ENCODE data around the gene WDR73. TPM values are rescaled to one million over a fixed set of nuclear protein-coding genes. Genes with fewer than 3 reads are reported as not detected.

WDR73 gene
- total and polyA plus RNA-seq, 2 of the 4 experiments (the other 2 are of a cell fraction): 21.5 to 25.5 TPM

DNA sequence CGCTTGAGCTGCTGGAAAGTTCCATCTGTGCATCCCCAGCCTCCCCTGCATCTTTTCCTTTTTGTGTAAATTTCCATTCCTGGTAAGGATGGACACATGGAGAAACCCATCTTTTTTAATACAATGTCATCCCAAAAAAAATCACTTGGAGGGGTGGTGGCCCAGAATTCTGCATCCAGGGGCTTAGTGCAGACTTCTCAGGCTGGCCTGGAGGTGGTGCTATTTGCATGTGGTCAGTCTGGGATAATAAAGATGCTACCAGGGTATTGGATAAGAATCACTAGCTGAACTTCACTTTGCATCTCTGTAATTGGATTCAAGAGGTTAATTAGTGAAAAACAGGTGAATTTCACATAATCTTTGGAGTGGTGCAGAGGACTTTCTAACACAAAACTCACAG is 55.1 kb downstream of the WDR73 start:
- H2AK5ac ChIP-seq (ENCODE audit: low read depth, low read length): no peak overlapping the region
- no peak overlapping the region for H4K5ac ChIP-seq (ENCODE audit: low read depth, low read length)
- no peaks in the 10 kb centered on the region for H3K9me3 ChIP-seq (ENCODE audit: control insufficient read depth, insufficient read depth, low read length)
- no peak overlapping the region for H3K9ac ChIP-seq (ENCODE audit: low read depth, low read length)
- no peak overlapping the region for H2BK15ac ChIP-seq (ENCODE audit: low read depth, low read length)
- H3K27me3 ChIP-seq (ENCODE audit: control insufficient read depth, insufficient read depth, low read length): peaks cover 6% of the 10 kb centered on the region
- H4K20me1 ChIP-seq (ENCODE audit: insufficient read depth, low read length): no peaks in the 10 kb centered on the region; the same call in 1 of the 2 replicates
- peaks cover 1% of the 10 kb centered on the region; the same call in 1 of the 2 replicates for H3K4me1 ChIP-seq (ENCODE audit: control insufficient read depth, insufficient read depth, low read length)
- peaks cover 4% of the 10 kb centered on the region; the same call in 1 of the 2 replicates for H3K36me3 ChIP-seq (ENCODE audit: control insufficient read depth, insufficient read depth, low read length)
- H3K4me3 ChIP-seq (ENCODE audit: insufficient read depth, low read depth, low read length): no peak overlapping the region
- no peak overlapping the region for H4K8ac ChIP-seq (ENCODE audit: low read depth in 2 of 2, low read length in 2 of 2)
- in situ Hi-C loops (cut with MboI; ENCODE audit: low sequenced_read_pairs) (no loop called here), intact Hi-C loops (cut with micrococcal nuclease) (loop anchor here (1.0 kb wide), 1 partner anchor 329 kb away; no protein-coding TSS in a partner anchor), dilution Hi-C loops (cut with HindIII; ENCODE audit: low sequenced_read_pairs, unreplicated experiment) (no loop called here)
- ChIA-PET CTCF (interaction anchor here (0.5 to 2.2 kb wide), 9 partner anchors 10 to 331 kb away, joined by 3 to 10 read pairs (median 4); no protein-coding TSS in a partner anchor), POLR2A (ENCODE audit: unreplicated experiment) (no interaction called here)
- H2BK20ac ChIP-seq (ENCODE audit: low read depth, low read length): no peak overlapping the region
- DNase-seq (peak; percentile 66), ATAC-seq (ENCODE audit: low read depth) (no peak)
- peaks cover 6 to 22% of the 10 kb centered on the region in 2 experiments; a peak in 3 of 4 replicates for H3K79me1 ChIP-seq (ENCODE audit: low read depth in 1 of 2, low read length in 2 of 2)
- H3K4ac ChIP-seq (ENCODE audit: low read depth, low read length): no peak overlapping the region
- TF ChIP-seq BHLHE40 (IDR thresholded peaks at IDR 0.05; ENCODE audit: low read depth, low read length): no peak
- TF ChIP-seq SMC3 (IDR thresholded peaks at IDR 0.05; ENCODE audit: low read depth, low read length): peak; percentile 73
- TF ChIP-seq FOS (IDR thresholded peaks at IDR 0.05; ENCODE audit: low read depth, low read length): no peak
- peak; percentile 81 for TF ChIP-seq RAD21 (IDR thresholded peaks at IDR 0.05; ENCODE audit: low read length)
- TF ChIP-seq, protein P1, sequence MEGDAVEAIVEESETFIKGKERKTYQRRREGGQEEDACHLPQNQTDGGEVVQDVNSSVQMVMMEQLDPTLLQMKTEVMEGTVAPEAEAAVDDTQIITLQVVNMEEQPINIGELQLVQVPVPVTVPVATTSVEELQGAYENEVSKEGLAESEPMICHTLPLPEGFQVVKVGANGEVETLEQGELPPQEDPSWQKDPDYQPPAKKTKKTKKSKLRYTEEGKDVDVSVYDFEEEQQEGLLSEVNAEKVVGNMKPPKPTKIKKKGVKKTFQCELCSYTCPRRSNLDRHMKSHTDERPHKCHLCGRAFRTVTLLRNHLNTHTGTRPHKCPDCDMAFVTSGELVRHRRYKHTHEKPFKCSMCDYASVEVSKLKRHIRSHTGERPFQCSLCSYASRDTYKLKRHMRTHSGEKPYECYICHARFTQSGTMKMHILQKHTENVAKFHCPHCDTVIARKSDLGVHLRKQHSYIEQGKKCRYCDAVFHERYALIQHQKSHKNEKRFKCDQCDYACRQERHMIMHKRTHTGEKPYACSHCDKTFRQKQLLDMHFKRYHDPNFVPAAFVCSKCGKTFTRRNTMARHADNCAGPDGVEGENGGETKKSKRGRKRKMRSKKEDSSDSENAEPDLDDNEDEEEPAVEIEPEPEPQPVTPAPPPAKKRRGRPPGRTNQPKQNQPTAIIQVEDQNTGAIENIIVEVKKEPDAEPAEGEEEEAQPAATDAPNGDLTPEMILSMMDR (conservative IDR thresholded peaks at IDR 0.05; ENCODE audit: low read depth, low read length): peak; percentile 83
- H2BK5ac ChIP-seq (ENCODE audit: low read depth, low read length, poor library complexity, severe bottlenecking): no peak overlapping the region
- no peak overlapping the region for H2AK9ac ChIP-seq (replicated peaks; ENCODE audit: low read depth, low read length, poor library complexity)
- no CpG with 5 or more reads among the region's 1 CpG for WGBS, 2 experiments (ENCODE audit: extremely low coverage in 2 of 2, insufficient read length in 1 of 2)
- H3K23ac ChIP-seq (ENCODE audit: low read depth, low read length): no peak overlapping the region
- no peak overlapping the region for H2BK120ac ChIP-seq (ENCODE audit: low read depth, low read length)
- no TSS peak for BruUV-seq (replicated peaks)
- H3K27ac ChIP-seq (ENCODE audit: insufficient read depth, low read length): no peak overlapping the region
- peaks cover 3% of the 10 kb centered on the region; the same call in 1 of the 2 replicates for H3K9me1 ChIP-seq (ENCODE audit: insufficient read depth, low read length)
- H4K91ac ChIP-seq (ENCODE audit: insufficient read depth, low read depth, low read length): no peak overlapping the region
- H2AFZ ChIP-seq (replicated peaks; ENCODE audit: low read length, poor library complexity): no peak overlapping the region
- no peak overlapping the region for H3K14ac ChIP-seq (replicated peaks; ENCODE audit: low read depth, low read length)
- H3K18ac ChIP-seq (ENCODE audit: low read depth, low read length): no peak overlapping the region
- no peak overlapping the region for H3K4me2 ChIP-seq (ENCODE audit: low read depth, low read length)
- H3K56ac ChIP-seq (ENCODE audit: extremely low read depth, insufficient read depth, low read length): no peak overlapping the region
